Testis (tissue), 2 donors: ENCODE data around the gene RNF17.

ENCODE experiments used
- CTCF ChIP-seq, 3 experiments: fragments of 450-650 bp in 2 of 3; fragments of 200-600 bp in 1 of 3; sonication (generic) in 1 of 3; IDR thresholded peaks; one replicate each; pipeline ENCODE4 v1.5.1; 2016 to 2019; ENCODE audit warnings: antibody characterized with exemption in 3 of 3, mild to moderate bottlenecking in 2 of 3, moderate library complexity in 1 of 3
- POLR2A ChIP-seq: fragments of 450-650 bp; IDR thresholded peaks from one replicate; pipeline ENCODE4 v1.6.1; 2017; ENCODE audit warnings: antibody characterized with exemption, mild to moderate bottlenecking, moderate library complexity

GRCh38 chr13:24759197-24759596 is 4.8 kb upstream of the RNF17 start:
- TF ChIP-seq POLR2A (no peak), CTCF (IDR thresholded peaks at IDR 0.05) (no peak)
